Activated T-helper 1 cell treated with Interleukin-2 at 50 U/mL for 16 hours (primary cell): ENCODE measurements around the gene POU6F2.
"Not testable (repeated sequence)": the region's sequence is repeated elsewhere in the genome, so short reads cannot be mapped to it uniquely, and the experiment has no call there.

ENCODE experiments used
- DNase-seq: peaks from one replicate; pipeline ENCODE4 v3.0.0-alpha.2; 2020; ENCODE audit warnings: low read depth

The POU6F2 gene

GRCh38 chr7:39001595-39001994 lies 23.9 kb downstream of the POU6F2 start:
- DNase-seq, result no peak

GRCh38 chr7:39002755-39003154 lies 25.0 kb downstream of the POU6F2 start:
- DNase-seq, result no peak

GRCh38 chr7:39005036-39005435 lies 27.3 kb downstream of the POU6F2 start:
- no peak for DNase-seq

- DNase-seq, result no peak
These were observed 27.8 kb downstream of the POU6F2 start for GRCh38 chr7:39005461-39005860.

- DNase-seq, result not testable (repeated sequence)
These were observed 35.6 kb downstream of the POU6F2 start for GRCh38 chr7:39013049-39013939.

- DNase-seq, result no peak
These were observed 38.9 kb downstream of the POU6F2 start for GRCh38 chr7:39016609-39017008.

GRCh38 chr7:39017369-39017915 lies 39.7 kb downstream of the POU6F2 start:
- DNase-seq, result no peak

- no peak for DNase-seq
These were observed 45.1 kb downstream of the POU6F2 start for GRCh38 chr7:39022796-39023195.

GRCh38 chr7:39027491-39027890 lies 49.8 kb downstream of the POU6F2 start:
- DNase-seq, result no peak

- no peak for DNase-seq
These were observed 56.3 kb downstream of the POU6F2 start for GRCh38 chr7:39033885-39034624.

GRCh38 chr7:39035156-39035555 lies 57.4 kb downstream of the POU6F2 start:
- no peak for DNase-seq

GRCh38 chr7:39035903-39036302 lies 58.2 kb downstream of the POU6F2 start:
- DNase-seq, result no peak

GRCh38 chr7:39042670-39043069 lies 65.0 kb downstream of the POU6F2 start:
- DNase-seq, result no peak

GRCh38 chr7:39043531-39043930 lies 65.8 kb downstream of the POU6F2 start:
- DNase-seq, result no peak

- no peak for DNase-seq
These were observed 66.8 kb downstream of the POU6F2 start for GRCh38 chr7:39044489-39044888.

- no peak for DNase-seq
These were observed 67.5 kb downstream of the POU6F2 start for GRCh38 chr7:39045231-39045630.

- DNase-seq, result no peak
These were observed 73.6 kb downstream of the POU6F2 start for GRCh38 chr7:39051279-39051678.

- no peak for DNase-seq
These were observed 74.0 kb downstream of the POU6F2 start for GRCh38 chr7:39051707-39052106.

- DNase-seq, result no peak
These were observed 77.0 kb downstream of the POU6F2 start for GRCh38 chr7:39054731-39055130.

GRCh38 chr7:39056153-39056552 lies 78.4 kb downstream of the POU6F2 start:
- DNase-seq, result no peak

GRCh38 chr7:39062811-39063210 lies 85.1 kb downstream of the POU6F2 start:
- no peak for DNase-seq

- DNase-seq, result no peak
These were observed 91.3 kb downstream of the POU6F2 start for GRCh38 chr7:39069031-39069430.
